GM13977 (cell line): ENCODE data around the gene FLVCR2.

ENCODE experiments used
- DNase-seq: peaks from one replicate; pipeline ENCODE4 v3.0.0; 2012; ENCODE audit warnings: low spot score
- CTCF ChIP-seq: IDR thresholded peaks from 2 replicates; pipeline ENCODE4 v1.5.1; 2012; ENCODE audit warnings: mild to moderate bottlenecking, control low read depth; ENCODE audit not compliant: insufficient read depth; ENCODE audit errors: extremely low read depth, missing control alignments
- in situ Hi-C: fragments of 300-500 bp; cut with MboI; formaldehyde crosslinking; loops from one replicate; pipeline ENCODE4 v1.12.0; 2022; ENCODE audit warnings: low sequenced_read_pairs, low pct_unique_long_range_greater_than_20kb, mixed read lengths, inconsistent platforms; ENCODE audit not compliant: unreplicated experiment

Gene FLVCR2

GRCh38 chr14:75647640-75648039 is 69.2 kb downstream of the FLVCR2 start:
- in situ Hi-C loops = loop anchor here (5.0 kb wide), 1 partner anchor 70 kb away; the partner anchor contains the start of gene FLVCR2
- no peak for TF ChIP-seq CTCF
- DNase-seq = no peak

- in situ Hi-C loops = loop anchor here (5.0 kb wide), 1 partner anchor 71 kb away; the partner anchor contains the start of gene FLVCR2
- no peak for DNase-seq
- TF ChIP-seq CTCF = no peak
These were observed 69.8 kb downstream of the FLVCR2 start for GRCh38 chr14:75648066-75648838.

GRCh38 chr14:75649337-75649736 is 70.9 kb downstream of the FLVCR2 start:
- TF ChIP-seq CTCF = no peak
- no peak for DNase-seq
- in situ Hi-C loops = loop anchor here (5.0 kb wide), 1 partner anchor 72 kb away; the partner anchor contains the start of gene FLVCR2

- in situ Hi-C loops = loop anchor here (5.0 to 10.0 kb wide), 2 partner anchors 72 to 345 kb away; partner anchors contain the start of gene FLVCR2
- TF ChIP-seq CTCF = no peak
- DNase-seq = no peak
These were observed 71.4 kb downstream of the FLVCR2 start for GRCh38 chr14:75649773-75650172.

- in situ Hi-C loops = loop anchor here (10.0 kb wide), 1 partner anchor 346 kb away; no protein-coding TSS in a partner anchor
- no peak for TF ChIP-seq CTCF
- DNase-seq = no peak
These were observed 72.0 kb downstream of the FLVCR2 start for GRCh38 chr14:75650253-75651058.

- no peak for TF ChIP-seq CTCF
- DNase-seq = no peak
- in situ Hi-C loops = loop anchor here (10.0 kb wide), 1 partner anchor 349 kb away; no protein-coding TSS in a partner anchor
These were observed 75.1 kb downstream of the FLVCR2 start for GRCh38 chr14:75653563-75653962.
